Measurements from ENCODE around the gene ZRANB3.

DNA sequence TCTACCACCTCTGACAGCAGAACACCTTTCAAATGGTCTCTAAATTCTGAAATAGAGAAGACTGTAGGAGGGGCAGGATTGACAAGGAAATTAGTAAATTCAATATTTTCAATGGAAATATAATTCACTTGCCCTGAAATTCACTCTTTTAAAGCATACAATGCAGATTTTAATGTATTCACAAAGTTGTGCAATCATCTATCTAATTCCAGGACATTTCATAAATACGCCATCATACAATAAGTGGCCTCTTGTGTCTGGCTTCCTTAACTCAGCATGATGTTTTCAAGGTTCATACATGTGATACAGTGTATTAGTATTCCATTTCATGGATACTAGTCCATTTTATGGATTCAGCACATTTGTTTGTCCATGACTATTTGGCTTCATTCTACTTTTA, 74.2 kb downstream of the ZRANB3 start:
- TF ChIP-seq, protein P1, sequence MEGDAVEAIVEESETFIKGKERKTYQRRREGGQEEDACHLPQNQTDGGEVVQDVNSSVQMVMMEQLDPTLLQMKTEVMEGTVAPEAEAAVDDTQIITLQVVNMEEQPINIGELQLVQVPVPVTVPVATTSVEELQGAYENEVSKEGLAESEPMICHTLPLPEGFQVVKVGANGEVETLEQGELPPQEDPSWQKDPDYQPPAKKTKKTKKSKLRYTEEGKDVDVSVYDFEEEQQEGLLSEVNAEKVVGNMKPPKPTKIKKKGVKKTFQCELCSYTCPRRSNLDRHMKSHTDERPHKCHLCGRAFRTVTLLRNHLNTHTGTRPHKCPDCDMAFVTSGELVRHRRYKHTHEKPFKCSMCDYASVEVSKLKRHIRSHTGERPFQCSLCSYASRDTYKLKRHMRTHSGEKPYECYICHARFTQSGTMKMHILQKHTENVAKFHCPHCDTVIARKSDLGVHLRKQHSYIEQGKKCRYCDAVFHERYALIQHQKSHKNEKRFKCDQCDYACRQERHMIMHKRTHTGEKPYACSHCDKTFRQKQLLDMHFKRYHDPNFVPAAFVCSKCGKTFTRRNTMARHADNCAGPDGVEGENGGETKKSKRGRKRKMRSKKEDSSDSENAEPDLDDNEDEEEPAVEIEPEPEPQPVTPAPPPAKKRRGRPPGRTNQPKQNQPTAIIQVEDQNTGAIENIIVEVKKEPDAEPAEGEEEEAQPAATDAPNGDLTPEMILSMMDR (conservative IDR thresholded peaks at IDR 0.05; ENCODE audit: low read depth in 2 of 2) = no peak
- TF ChIP-seq POLR2AphosphoS5 (IDR thresholded peaks at IDR 0.05; ENCODE audit: low read depth) (no peak), JUNB (IDR thresholded peaks at IDR 0.05; ENCODE audit: unreplicated experiment) (no peak)

All from GM23338 (cell line).